ENCODE results near the gene MICAL1. TPM values are rescaled to one million over a fixed set of nuclear protein-coding genes. Genes with fewer than 3 reads are reported as not detected.

The MICAL1 gene
- total and polyA plus RNA-seq, 10 of the 15 experiments (the other 5 are each of a cell fraction or from before 2014, with no cell fraction given): 0.32 to 71.6 (median 45.3) TPM

- Histone ChIP-seq H3K36me3 (ENCODE audit: control insufficient read depth in 2 of 2, insufficient read depth in 2 of 2, low read length in 1 of 2) (peaks cover 0 to 18% of the 10 kb centered on the region in 2 experiments; a peak in 2 of 4 replicates), H3K27me3 (replicated peaks in 1 of 2; ENCODE audit: control insufficient read depth in 2 of 2, insufficient read depth in 2 of 2, low read length in 1 of 2) (no peaks in the 10 kb centered on the region), H4K20me1 (ENCODE audit: control insufficient read depth, insufficient read depth) (no peaks in the 10 kb centered on the region), H3K9me3 (replicated peaks; ENCODE audit: control insufficient read depth, insufficient read depth, low read length) (no peaks in the 10 kb centered on the region), H3K4me3 (peak within 1 kb of the TSS; percentile 86), H3K4me2 (ENCODE audit: control insufficient read depth, insufficient read depth) (peak within 1 kb of the TSS; percentile 93), H3K9ac (ENCODE audit: control insufficient read depth, insufficient read depth, low read length) (peak within 1 kb of the TSS; percentile 67), H3K27ac (ENCODE audit: control insufficient read depth, insufficient read depth) (peak within 1 kb of the TSS; percentile 73), H3K79me2 (ENCODE audit: control insufficient read depth, insufficient read depth, low read length) (peaks cover 43% of the 10 kb centered on the region), H2AFZ (ENCODE audit: control insufficient read depth, low read depth, low read length) (peak within 1 kb of the TSS; percentile 81), H3K4me1 (ENCODE audit: control insufficient read depth, insufficient read depth, low read length) (no peaks in the 10 kb centered on the region; the same call in 1 of the 2 replicates)
- ChIA-PET POLR2A (interaction anchor here (0.6 to 9.3 kb wide), 6 partner anchors 14 to 382 kb away, joined by 3 to 132 read pairs (median 4); partner anchors contain the start of genes MICAL1, PPIL6 and SMPD2), CTCF (interaction anchor here (0.8 to 4.5 kb wide), 7 partner anchors 9 to 100 kb away, joined by 3 to 35 read pairs (median 7); partner anchors contain the start of genes CD164, PPIL6 and SMPD2), RAD21 (ENCODE audit: unreplicated experiment) (interaction anchor here (1.2 to 5.5 kb wide), 4 partner anchors 8 to 100 kb away, joined by 4 to 97 read pairs (median 21); partner anchors contain the start of genes CD164, MICAL1, PPIL6 and SMPD2), SMC1A (ENCODE audit: uncharacterized antibody, unreplicated experiment) (interaction anchor here (1.0 to 9.4 kb wide), 9 partner anchors 10 to 132 kb away, joined by 3 to 148 read pairs (median 5); partner anchors contain the start of gene MICAL1)
- BruUV-seq (replicated peaks): no TSS peak
- in situ Hi-C loops (cut with MboI): no loop called here
- WGBS (ENCODE audit: insufficient coverage, insufficient replicate concordance, low lambda C conversion rate, missing lambda C conversion rate): 1% methylated on average over 33 of the region's 97 CpGs
- FAIRE-seq (no peak), DNase-seq (ENCODE audit: low read depth, low spot score) (peak; percentile 41), ATAC-seq (peak; percentile 89)
- intact Hi-C loops (cut with micrococcal nuclease; ENCODE audit: unreplicated experiment): loop anchor here (1.0 kb wide), 2 partner anchors 28 to 43 kb away; partner anchors contain the start of genes MICAL1, PPIL6 and SMPD2
- TF ChIP-seq DPF2 (IDR thresholded peaks at IDR 0.05) (peak; percentile 80), BACH1 (IDR thresholded peaks at IDR 0.05; ENCODE audit: borderline replicate concordance) (peak; percentile 89), HDGF (IDR thresholded peaks at IDR 0.05) (no peak), ZNF217 (IDR thresholded peaks at IDR 0.05) (0 out of 2 replicates have a peak, but pooled peaks have one; percentile 30), RAD21 (IDR thresholded peaks at IDR 0.05; ENCODE audit: insufficient read depth, low read depth, low read length) (no peak), IKZF2 (IDR thresholded peaks at IDR 0.05) (no peak), NR2F1 (conservative IDR thresholded peaks at IDR 0.05) (peak; percentile 53; the same call in 1 of the 2 replicates), E2F8 (IDR thresholded peaks at IDR 0.05; ENCODE audit: low read depth, partially characterized antibody) (no peak), CREB1 (IDR thresholded peaks at IDR 0.05; ENCODE audit: low read depth) (no peak), ZBTB11 (CRISPR knock-in tag; IDR thresholded peaks at IDR 0.05) (no peak), SUZ12 (IDR thresholded peaks at IDR 0.05; ENCODE audit: unreplicated experiment) (no peak), RB1 (IDR thresholded peaks at IDR 0.05; ENCODE audit: borderline replicate concordance) (peak; percentile 43; the same call in 1 of the 2 replicates), SP1 (IDR thresholded peaks at IDR 0.05; ENCODE audit: low read depth, low read length) (peak; percentile 21), NFYB (IDR thresholded peaks at IDR 0.05; ENCODE audit: insufficient read depth, low read depth, low read length) (no peak), TARDBP (IDR thresholded peaks at IDR 0.05; ENCODE audit: borderline replicate concordance) (no peak), STAT1 (conservative IDR thresholded peaks at IDR 0.05) (0 out of 2 replicates have a peak, but pooled peaks have one; percentile 49), WRNIP1 (IDR thresholded peaks at IDR 0.05; ENCODE audit: borderline replicate concordance, low read depth, low read length) (no peak), TAF1 (IDR thresholded peaks at IDR 0.05; ENCODE audit: borderline replicate concordance, low read depth, low read length) (peak; percentile 67; the same call in 1 of the 2 replicates)
Observed at GRCh38 chr6:109482905-109483734, 27.5 kb upstream of the MICAL1 start, which contains the start of gene ZBTB24. Gene ZBTB24 (minus strand): TSS chr6:109483219. CDS start chr6:109482026, 1,193 bp downstream.

All from GM12878 (cell line).